Measurements from ENCODE around the gene ACTN3.

DNA sequence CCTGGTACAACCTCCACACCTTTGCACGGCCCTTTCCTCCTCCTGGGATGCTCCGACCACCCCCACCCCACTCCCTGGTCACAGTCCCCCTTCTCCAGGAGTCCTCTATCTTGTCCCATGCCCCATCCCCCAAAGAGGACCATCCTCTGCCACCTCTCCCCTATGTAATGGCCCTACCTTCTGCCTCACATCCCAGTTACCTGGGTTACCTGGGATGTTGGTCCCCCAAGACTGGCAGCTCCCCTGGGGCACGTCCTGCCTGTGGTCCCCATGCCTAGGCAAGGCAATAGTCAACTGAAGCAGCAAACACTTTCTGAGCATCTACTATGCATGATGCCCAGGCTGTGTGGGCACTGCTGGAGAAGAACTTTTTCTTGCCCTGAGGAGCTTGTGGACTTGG, 8.7 kb downstream of the ACTN3 start:
- TF ChIP-seq, protein P1, sequence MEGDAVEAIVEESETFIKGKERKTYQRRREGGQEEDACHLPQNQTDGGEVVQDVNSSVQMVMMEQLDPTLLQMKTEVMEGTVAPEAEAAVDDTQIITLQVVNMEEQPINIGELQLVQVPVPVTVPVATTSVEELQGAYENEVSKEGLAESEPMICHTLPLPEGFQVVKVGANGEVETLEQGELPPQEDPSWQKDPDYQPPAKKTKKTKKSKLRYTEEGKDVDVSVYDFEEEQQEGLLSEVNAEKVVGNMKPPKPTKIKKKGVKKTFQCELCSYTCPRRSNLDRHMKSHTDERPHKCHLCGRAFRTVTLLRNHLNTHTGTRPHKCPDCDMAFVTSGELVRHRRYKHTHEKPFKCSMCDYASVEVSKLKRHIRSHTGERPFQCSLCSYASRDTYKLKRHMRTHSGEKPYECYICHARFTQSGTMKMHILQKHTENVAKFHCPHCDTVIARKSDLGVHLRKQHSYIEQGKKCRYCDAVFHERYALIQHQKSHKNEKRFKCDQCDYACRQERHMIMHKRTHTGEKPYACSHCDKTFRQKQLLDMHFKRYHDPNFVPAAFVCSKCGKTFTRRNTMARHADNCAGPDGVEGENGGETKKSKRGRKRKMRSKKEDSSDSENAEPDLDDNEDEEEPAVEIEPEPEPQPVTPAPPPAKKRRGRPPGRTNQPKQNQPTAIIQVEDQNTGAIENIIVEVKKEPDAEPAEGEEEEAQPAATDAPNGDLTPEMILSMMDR (conservative IDR thresholded peaks at IDR 0.05; ENCODE audit: low read length) = no peak
- TF ChIP-seq EZH2phosphoT487 (IDR thresholded peaks at IDR 0.05; ENCODE audit: borderline replicate concordance) = no peak
